Small intestine (tissue), 7 donors: ENCODE results near the gene POU6F1. TPM values are rescaled to one million over a fixed set of nuclear protein-coding genes. Genes with fewer than 3 reads are reported as not detected.

Experiments
- DNase-seq, 2 donors: peaks; one replicate each; pipeline versions ENCODE4 v3.0.0 to v3.0.0-alpha.2; 2013
- FAIRE-seq: peaks from 2 replicates; lab custom pipeline; 2012; peaks lifted over from hg19 to GRCh38; lab: Jason Lieb, UNC
- H3K27ac ChIP-seq, 3 donors: one replicate each; pipeline ENCODE4 v1.5.1; 2013; ENCODE audit warnings: low read length in 2 of 3, mild to moderate bottlenecking in 2 of 3, control low read depth in 1 of 3, inconsistent platforms in 1 of 3, low read depth in 1 of 3, moderate library complexity in 1 of 3
- H3K27me3 ChIP-seq, 3 donors: one replicate each; pipeline ENCODE4 v1.6.1; 2013; ENCODE audit warnings: low read length in 3 of 3, inconsistent platforms in 1 of 3; ENCODE audit not compliant: control insufficient read depth in 3 of 3, insufficient read depth in 3 of 3
- H3K36me3 ChIP-seq, 3 donors: one replicate each; pipeline ENCODE4 v1.6.1; 2013; ENCODE audit warnings: low read length in 3 of 3, inconsistent platforms in 1 of 3, low read depth in 1 of 3, mild to moderate bottlenecking in 1 of 3, moderate library complexity in 1 of 3; ENCODE audit not compliant: control insufficient read depth in 3 of 3, insufficient read depth in 2 of 3
- H3K4me1 ChIP-seq, 3 donors: one replicate each; pipeline ENCODE4 v1.6.1; 2013; ENCODE audit warnings: low read length in 2 of 3, inconsistent platforms in 1 of 3, low read depth in 1 of 3, mild to moderate bottlenecking in 1 of 3, moderate library complexity in 1 of 3; ENCODE audit not compliant: control insufficient read depth in 3 of 3, insufficient read depth in 2 of 3
- H3K4me3 ChIP-seq, 3 donors: one replicate each; pipeline ENCODE4 v1.5.1; 2013; ENCODE audit warnings: low read length in 3 of 3, control low read depth in 1 of 3, inconsistent platforms in 1 of 3, low read depth in 1 of 3, mild to moderate bottlenecking in 1 of 3, moderate library complexity in 1 of 3
- H3K9me3 ChIP-seq, 2 donors: one replicate each; pipeline ENCODE4 v1.6.1; 2013; ENCODE audit warnings: low read depth in 1 of 2, low read length in 1 of 2; ENCODE audit not compliant: control insufficient read depth in 2 of 2, insufficient read depth in 1 of 2
- WGBS, 3 donors: extraction: QIAGEN DNeasy Blood & Tissue Kit; methylation state at CpG; one replicate each; pipeline ENCODE4 v1.1.7; 2013; 5-methylcytosine and 5-hydroxymethylcytosine counted together
- polyA plus RNA-seq, 4 donors: library from polyadenylated mRNA; stranded (reverse) in 3 of 4; unstranded in 1 of 4; fragments of 200-250 nt in 3 of 4; fragments of 120-200 nt in 1 of 4; gene quantifications; one replicate each; pipeline versions ENCODE4 v1.2.1 to v1.2.3, GENCODE V29; 2013
- donor health status: healthy with polysubstance abuse.
- donor health status: control.
- donor health status: control.
- donor health status: Bipolar disorder and iron deficiency.
- donor health status: healthy.

The POU6F1 gene
- polyA plus RNA-seq, 4 donors = 0.22 to 6.1 (median 3.5) TPM

GRCh38 chr12:51247523-51248206 lies 29.8 kb upstream of the POU6F1 start:
- Histone ChIP-seq H3K36me3 (peaks cover 0 to 18% (median 3%) of the 10 kb centered on the region in 3 donors), H3K9me3 (no peaks in the 10 kb centered on the region), H3K27me3 (no peaks in the 10 kb centered on the region), H3K4me1 (no peaks in the 10 kb centered on the region), H3K27ac (peak overlapping the region in 1 of 3 donors; percentile 21), H3K4me3 (no peak overlapping the region)
- 61 to 69% (median 64%) methylated on average over 14 of the region's 14 CpGs for WGBS, 3 donors
- DNase-seq (no peak), FAIRE-seq (no peak)

DNA sequence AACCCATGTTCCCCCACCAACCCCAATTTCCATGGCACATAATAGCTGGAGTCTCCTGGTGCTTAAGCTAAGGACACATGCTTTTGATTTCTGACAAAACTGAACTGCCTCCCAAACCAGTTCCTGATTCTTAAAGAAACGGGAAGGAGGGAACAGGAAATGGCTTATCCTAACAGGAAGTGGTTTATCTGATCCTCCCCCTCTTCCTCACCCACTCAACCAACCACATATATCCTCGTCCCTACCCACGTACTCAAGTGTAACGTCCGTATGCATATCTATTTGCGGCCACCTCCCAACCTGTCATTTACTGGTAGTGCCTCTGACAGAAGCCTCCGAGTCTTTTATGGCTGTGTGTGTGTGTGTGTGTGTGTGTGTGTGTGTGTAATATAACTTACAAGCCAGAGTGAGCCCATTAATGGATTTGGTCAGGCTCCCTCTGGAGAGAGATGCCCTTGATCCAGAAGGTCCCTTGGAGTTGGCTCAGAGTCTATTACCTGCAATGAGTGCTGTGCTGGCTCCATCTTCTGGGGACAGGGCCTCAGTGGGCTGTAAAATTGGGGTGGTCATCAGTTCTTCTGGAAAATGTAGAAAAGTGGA lies 28.5 kb upstream of the POU6F1 start:
- peak overlapping the region in 2 of 3 donors; percentile 56 to 73 for H3K27ac ChIP-seq
- no peaks in the 10 kb centered on the region for H3K27me3 ChIP-seq
- peak; percentile 37 to 41 for DNase-seq
- no peaks in the 10 kb centered on the region for H3K4me1 ChIP-seq
- no peaks in the 10 kb centered on the region for H3K9me3 ChIP-seq
- peaks cover 0 to 26% (median 9%) of the 10 kb centered on the region in 3 donors for H3K36me3 ChIP-seq
- no peak for FAIRE-seq
- no peak overlapping the region for H3K4me3 ChIP-seq
- 29 to 36% (median 32%) methylated on average over 7 of the region's 7 CpGs for WGBS, 3 donors

DNA sequence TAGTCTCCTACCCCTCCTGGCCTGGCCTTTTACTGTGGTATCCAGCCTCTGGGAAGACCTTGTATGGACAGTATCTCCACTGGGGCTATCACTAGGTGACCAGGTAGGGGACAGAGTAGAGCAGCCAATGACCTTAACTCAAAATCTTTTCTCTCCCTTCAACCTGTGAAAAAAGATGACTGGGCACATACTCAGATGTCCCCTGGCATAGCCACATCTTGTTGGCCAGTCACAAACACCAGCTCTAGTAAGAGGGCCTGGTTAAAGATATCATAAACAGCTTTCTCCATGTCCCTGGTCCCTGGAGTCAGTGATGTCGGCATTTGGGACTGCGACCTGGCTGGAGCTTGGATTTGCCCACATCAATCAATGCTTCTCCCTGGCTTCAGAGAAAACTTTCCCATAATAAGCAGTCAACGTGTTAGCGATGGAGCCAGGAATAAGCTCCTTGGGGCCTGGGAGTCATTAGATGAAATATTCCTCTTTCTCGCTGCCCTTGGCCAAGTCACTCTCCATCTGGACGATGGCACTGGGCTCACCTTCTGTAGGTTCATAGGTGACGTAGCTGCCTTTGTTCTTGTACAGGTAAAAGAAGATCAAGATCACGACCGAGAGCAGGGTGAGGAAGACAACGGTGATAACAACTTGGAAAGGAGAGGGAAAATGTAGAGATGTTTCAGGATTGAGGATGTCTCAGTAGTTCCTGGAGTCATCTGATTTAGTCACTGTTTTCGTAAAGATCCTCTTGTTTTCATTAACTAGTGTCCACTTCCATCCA lies 27.8 kb upstream of the POU6F1 start:
- no peaks in the 10 kb centered on the region for H3K27me3 ChIP-seq
- FAIRE-seq = no peak
- H3K27ac ChIP-seq = peak overlapping the region in 2 of 3 donors; percentile 56 to 73
- 90 to 95% (median 93%) methylated on average over 11 of the region's 11 CpGs for WGBS, 3 donors
- peaks cover 0 to 3% (median 1%) of the 10 kb centered on the region in 3 donors for H3K4me1 ChIP-seq
- H3K9me3 ChIP-seq = no peaks in the 10 kb centered on the region
- H3K36me3 ChIP-seq = peaks cover 6 to 31% (median 15%) of the 10 kb centered on the region in 3 donors
- no peak for DNase-seq
- no peak overlapping the region for H3K4me3 ChIP-seq

DNA sequence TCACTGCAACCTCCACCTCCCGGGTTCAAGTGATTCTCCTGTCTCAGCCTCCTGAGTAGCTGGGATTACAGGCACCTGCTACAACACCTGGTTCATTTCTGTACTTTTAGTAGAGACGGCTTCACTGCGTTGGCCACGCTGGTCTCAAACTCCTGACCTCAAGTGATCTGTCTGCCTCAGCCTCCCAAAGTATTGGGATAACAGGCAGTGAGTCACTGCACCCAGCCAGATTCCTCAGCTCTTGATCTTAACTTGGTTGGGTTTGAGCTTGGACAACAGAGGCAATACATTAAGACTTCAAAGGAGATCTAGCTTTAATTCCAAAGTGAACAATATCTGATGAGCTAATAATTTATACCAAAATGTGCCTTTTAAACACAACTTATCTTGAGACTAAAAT lies 26.4 kb upstream of the POU6F1 start:
- DNase-seq (no peak), FAIRE-seq (no peak)
- Histone ChIP-seq H3K27ac (no peak overlapping the region), H3K36me3 (peaks cover 7 to 30% (median 17%) of the 10 kb centered on the region in 3 donors), H3K27me3 (no peaks in the 10 kb centered on the region), H3K9me3 (no peaks in the 10 kb centered on the region), H3K4me1 (peaks cover 0 to 8% (median 4%) of the 10 kb centered on the region in 3 donors), H3K4me3 (no peak overlapping the region)
- WGBS, 3 donors = 78 to 93% (median 90%) methylated on average over 4 of the region's 4 CpGs

- DNase-seq (no peak), FAIRE-seq (no peak)
- H3K4me1 ChIP-seq = peaks cover 0 to 10% (median 7%) of the 10 kb centered on the region in 3 donors
- 67 to 74% (median 69%) methylated on average over 7 of the region's 7 CpGs for WGBS, 3 donors
- no peaks in the 10 kb centered on the region for H3K9me3 ChIP-seq
- H3K36me3 ChIP-seq = peaks cover 7 to 28% (median 17%) of the 10 kb centered on the region in 3 donors
- H3K27ac ChIP-seq = no peak overlapping the region
- no peak overlapping the region for H3K4me3 ChIP-seq
- no peaks in the 10 kb centered on the region for H3K27me3 ChIP-seq
These were observed 25.0 kb upstream of the POU6F1 start for GRCh38 chr12:51242876-51243275.

DNA sequence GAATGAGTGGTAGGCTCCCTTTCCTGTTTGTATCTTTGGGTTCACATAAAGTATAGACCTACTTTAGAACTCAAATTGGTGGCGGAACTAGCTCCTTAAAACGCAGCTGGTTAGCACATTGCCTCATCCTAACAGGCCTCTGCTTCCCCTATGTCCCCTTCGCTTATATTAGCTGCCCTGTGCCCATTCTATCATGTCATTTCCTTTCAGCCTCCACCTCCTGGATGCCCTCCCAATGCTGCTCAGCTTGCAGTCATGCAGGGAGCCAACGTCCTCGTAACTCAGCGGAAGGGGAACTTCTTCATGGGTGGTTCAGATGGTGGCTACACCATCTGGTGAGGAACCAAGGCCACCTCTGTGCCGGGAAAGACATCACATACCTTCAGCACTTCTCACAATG lies 24.3 kb upstream of the POU6F1 start:
- no peak overlapping the region for H3K4me3 ChIP-seq
- H3K4me1 ChIP-seq = peaks cover 0 to 11% (median 7%) of the 10 kb centered on the region in 3 donors
- FAIRE-seq (no peak), DNase-seq (no peak)
- no peak overlapping the region for H3K27ac ChIP-seq
- H3K27me3 ChIP-seq = no peaks in the 10 kb centered on the region
- WGBS, 3 donors = 80 to 85% (median 84%) methylated on average over 7 of the region's 7 CpGs
- H3K36me3 ChIP-seq = peaks cover 7 to 25% (median 17%) of the 10 kb centered on the region in 3 donors
- H3K9me3 ChIP-seq = no peaks in the 10 kb centered on the region

GRCh38 chr12:51240971-51241370 lies 23.1 kb upstream of the POU6F1 start:
- DNase-seq (no peak), FAIRE-seq (no peak)
- Histone ChIP-seq H3K27me3 (no peaks in the 10 kb centered on the region), H3K9me3 (no peaks in the 10 kb centered on the region), H3K36me3 (peaks cover 7 to 25% (median 17%) of the 10 kb centered on the region in 3 donors), H3K4me3 (no peak overlapping the region), H3K27ac (no peak overlapping the region), H3K4me1 (peaks cover 0 to 11% (median 7%) of the 10 kb centered on the region in 3 donors)
- WGBS, 3 donors = 41 to 74% (median 57%) methylated on average over 2 of the region's 2 CpGs
